ENCODE results near the gene IL17C. TPM values are rescaled to one million over a fixed set of nuclear protein-coding genes. Genes with fewer than 3 reads are reported as not detected.
"Not testable (repeated sequence)": the region's sequence is repeated elsewhere in the genome, so short reads cannot be mapped to it uniquely, and the experiment has no call there.

IL17C gene
- total RNA-seq, 1 experiment from 2014 or later, result not detected

DNA sequence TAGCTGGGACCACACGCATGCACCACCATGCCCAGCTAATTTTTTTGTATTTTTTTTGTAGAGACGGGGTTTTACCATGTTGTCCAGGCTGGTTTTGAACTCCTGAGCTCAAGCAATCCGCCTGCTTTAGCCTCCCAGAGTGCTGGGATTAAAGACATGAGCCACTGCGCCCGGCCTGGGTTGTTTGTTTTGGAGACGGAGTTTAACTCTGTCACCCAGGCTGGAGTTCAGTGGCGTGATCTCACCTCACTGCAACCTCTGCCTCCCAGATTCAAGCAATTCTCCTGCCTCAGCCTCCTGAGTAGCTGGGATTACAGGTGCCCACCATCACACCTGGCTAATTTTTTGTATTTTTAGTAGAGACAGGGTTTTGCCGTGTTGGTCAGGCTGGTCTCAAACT lies 28.9 kb upstream of the IL17C start:
- not testable (repeated sequence) for DNase-seq (ENCODE audit: low read depth)

DNA sequence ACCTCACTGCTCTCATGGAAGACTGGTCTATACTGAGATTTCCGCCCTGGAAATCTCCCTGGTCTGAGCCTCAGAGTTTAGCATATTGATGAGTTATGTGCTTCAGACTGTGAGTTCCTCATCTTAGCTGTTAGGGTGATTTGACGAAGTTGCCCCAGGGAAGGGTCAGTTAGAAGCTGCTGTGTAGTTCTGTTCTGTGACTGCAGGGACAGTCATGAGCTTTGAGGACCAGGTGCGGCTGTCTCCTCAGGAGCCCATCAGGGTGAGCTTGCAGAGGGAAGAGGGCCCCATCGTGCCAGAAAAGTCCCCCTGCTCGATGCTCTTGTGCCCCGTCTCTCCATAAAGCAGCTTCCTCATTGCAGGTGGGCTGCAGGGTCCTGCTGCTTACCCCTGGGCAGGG lies 28.3 kb upstream of the IL17C start:
- no peak for DNase-seq (ENCODE audit: low read depth)

DNA sequence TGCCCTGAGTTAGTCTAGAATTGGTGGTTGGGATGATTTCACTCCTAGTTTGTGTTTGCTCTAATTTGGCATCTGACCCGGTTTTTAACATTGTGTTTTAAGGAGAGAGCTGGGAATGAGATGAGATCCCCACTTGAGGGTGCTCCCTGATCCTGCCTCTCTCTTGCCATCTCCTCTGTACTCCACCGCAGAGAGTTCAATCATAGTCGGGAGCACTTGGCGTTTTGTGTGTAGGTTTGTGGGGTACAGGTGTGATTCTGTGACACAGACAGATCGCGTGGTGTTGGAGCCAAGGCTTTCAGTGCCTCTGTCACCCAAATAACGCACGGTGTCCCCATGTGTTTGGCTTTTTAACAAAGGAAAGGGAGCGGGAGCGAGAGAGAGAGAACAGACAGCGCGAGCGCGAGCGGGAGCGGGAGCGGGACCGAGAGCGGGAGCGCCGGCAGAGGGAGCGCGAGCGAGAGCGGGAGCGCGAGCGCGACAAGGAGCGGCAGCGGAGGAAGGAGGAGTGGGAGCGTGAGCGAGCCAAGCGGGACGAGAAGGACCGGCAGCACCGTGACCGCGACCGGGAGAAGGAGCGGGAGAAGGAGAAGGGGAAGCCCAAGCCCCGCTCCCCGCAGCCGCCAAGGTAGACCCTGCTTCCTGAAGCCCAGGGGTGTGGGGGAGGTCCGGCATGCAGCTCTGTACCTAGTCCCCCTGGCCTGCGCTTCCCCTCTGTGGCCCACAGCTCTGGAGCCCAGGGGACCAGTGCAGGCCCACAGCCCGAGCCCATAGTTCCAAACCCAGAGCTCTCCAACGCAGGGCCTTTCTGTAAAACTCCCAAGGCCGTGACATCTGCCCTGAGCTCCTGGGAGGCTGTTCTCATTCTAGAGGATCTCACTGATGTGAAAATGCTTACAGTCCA lies 27.2 kb upstream of the IL17C start:
- DNase-seq (ENCODE audit: low read depth), result no peak

DNA sequence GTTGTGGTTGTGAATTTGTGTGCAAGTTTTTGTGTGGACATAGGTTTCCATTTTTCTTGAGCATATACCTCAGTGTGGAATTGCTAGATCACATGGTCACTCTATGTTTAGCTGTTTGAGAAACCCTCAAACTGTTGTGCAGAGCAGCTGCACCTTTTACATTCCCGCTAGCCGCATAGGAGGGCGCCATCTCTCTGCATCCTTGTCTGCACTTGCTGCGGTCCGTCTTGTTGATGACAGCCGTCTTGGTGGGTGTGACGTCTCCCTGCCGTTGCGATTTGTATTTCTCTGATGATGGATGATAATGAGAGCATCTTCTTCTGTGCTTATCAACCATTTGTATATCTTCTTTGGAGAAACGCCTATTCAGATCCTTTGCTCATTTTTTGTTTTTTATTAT lies 25.1 kb upstream of the IL17C start:
- DNase-seq (ENCODE audit: low read depth), result no peak

DNA sequence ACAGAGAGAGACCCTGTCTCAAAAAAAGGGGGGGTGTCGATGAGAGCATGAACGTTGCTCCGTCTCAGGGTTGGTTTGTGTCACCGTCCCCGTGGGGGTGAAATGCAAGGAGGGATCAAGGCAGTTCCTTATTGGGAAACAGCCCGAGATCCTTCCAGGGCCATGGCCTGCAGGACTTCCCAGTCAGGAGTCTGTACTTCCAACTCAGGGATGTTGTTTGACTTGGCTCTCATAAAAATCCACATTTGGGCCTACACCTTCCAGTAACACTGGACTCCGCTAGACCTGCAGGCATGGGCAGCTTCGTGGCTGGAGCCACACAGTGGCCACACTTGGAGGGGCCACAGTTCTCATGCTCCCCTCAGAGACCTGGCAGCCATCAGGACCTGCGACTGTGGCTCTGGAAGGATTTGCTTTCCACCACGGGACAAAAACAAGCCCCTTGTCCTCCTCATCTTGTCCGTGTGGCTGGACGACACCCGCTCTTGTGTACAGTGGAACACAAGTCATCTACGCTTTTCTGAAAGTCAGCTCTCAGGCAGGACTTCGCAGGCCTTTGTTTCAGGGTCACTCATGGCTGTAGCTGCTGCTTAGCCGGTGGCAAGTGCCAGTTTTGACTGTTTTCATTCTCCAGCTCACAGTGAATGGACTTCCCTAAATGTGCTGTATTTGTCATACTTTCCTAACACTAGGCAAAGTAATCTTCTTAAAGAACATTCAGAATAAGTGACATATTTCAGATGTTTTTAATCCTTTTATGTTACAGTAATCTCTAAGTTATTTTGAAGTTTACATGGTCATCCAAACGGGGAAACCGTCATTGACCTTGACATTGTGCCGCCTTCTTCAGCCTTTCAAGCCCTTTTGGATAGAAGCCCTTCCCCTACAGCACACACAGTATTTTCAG lies 24.2 kb upstream of the IL17C start:
- DNase-seq (ENCODE audit: low read depth), result no peak

DNA sequence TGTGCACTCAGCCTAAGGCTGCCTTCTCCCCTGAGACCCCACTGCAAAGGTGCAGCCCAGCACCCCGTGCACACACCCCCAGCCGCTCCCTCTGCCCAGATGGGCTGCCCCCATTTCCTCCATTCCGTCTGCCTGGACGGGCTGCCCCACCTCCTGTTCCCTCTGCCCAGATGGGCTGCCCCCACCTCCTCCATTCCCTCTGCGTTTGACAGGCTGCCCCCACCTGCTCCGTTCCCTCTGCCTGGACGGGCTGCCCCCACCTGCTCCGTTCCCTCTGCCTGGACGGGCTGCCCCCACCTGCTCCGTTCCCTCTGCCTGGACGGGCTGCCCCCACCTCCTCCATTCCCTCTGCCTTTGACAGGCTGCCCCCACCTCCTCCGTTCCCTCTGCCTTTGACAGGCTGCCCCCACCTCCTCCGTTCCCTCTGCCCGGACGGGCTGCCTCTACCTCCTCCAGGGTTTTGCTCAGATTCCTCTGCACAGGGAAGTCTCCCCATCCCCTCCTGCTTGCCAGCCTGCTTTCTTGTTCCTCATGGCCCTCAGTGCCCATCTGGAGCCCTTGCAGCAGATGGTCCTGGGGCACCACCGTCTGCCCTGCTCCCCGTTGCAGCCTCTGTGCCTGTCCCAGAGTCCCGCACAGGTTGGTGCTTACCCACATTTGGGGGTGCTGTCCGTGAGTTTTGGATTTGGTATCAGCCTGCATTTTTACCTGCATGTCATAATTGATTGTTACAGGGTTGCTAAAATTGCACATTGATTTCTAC lies 23.4 kb upstream of the IL17C start:
- no peak for DNase-seq (ENCODE audit: low read depth)

DNA sequence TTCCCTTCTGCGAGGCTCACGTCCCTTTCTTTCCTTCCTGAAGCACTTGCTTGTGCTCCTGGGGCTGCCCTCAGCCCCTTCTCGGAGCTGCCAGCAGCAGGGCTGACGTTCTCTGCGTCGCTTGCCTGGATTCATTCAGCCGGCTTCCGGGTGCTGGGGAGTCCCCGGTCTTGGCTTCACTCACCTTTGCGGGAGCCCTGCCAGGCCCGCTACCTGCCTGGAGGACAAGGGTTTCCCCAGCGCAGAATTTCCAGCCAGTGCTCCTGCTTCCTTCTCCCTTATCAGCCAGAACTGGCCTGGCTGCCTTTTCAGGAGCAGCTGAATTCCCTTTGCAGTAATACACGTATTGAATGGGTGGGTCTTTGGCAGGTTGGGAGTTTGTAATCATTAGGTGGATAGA lies 22.1 kb upstream of the IL17C start:
- no peak for DNase-seq (ENCODE audit: low read depth)

DNA sequence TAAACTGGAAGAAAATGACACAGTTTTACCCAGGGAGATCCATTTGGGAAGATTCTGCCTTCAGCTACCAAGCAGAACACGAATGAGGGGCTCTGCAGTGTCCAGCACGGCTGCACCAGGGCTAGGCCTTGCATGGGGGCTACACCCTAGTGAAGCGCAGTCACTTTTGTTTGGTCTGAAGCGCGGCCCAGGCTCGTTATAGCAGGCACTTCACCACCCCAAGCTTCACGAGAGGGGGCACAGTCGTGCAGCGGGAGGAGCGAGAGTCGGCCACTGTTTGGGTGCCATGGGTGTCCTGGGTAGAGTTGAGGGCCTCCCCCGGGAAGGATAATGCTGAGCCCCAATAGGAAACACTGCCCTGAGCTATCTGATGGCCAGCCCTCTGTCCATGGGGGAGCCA lies 21.6 kb upstream of the IL17C start:
- DNase-seq (ENCODE audit: low read depth), result no peak

DNA sequence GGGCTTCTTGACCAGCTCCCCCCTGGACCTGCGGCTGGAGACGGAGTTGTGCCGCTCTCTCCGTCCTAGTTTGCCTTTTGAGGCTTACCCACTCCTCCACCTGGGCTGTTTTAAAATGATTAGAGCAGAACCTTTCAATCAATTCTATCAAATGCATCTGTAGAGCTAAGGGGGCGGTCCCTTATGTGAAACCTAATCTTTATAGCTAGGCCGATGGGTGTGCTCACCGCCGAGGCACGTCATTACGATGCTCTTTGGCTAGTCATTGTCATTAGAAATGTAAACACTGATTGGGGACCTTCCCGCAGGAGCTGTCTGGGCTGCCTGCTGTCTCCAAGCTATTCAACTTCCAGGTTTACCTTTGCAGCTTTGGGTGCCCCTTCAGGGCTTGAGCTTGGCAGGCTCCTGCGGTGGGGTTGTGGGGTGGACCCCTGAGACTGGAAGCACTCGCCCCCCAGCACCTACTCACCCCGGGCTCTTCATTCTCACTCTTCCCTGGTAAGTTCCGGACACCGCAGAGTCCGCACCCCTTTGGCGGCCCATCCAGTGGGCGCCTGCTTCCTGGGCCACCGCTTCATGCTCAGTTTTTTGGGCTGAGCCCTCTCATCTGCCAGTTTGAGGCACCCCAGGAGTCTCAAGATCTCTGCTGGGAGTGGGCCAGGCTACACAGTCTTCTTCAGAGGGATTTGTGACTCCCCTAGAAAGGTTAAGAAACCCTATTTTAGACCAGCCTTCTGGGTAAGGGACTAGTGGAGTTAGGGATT lies 20.9 kb upstream of the IL17C start:
- no peak for DNase-seq (ENCODE audit: low read depth)

DNA sequence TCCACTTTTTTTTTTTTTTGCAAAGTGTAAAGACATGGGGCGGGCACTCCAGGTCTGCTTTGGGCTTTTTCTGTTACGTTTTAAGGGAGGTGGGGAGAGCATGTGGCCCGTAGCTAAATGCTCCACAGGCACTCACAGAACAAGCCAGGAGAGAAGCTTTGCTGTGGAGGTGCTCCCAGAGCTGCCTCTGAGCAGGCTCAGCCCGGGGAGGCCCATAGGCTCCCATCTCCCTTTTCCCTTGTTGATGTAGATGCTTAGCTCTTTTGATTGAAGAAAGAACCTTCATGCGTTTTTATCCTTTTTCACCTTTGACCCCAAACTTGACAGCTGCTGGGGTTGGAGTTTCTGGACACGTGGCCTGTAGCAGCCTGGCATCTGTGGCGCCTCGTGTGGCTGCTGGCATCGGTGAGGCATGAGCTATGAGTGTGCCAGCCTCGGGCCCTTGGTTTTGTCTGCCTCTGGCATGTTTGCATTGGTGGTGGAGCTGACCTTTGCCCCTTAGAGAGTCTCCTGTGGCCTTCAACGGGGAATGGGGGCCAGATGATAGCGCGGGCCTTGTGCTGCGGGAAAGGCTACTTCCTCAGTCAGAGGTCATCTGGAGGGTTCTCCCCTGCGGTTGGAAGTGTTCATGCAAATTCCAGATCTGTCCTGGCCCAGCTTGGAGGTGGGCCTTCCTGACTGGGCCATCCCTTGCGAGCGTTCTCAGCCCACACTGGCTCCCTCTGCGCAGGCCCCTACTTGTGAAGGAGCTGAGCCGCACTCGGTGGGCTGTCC lies 20.0 kb upstream of the IL17C start:
- peak; percentile 6 for DNase-seq (ENCODE audit: low read depth)

DNA sequence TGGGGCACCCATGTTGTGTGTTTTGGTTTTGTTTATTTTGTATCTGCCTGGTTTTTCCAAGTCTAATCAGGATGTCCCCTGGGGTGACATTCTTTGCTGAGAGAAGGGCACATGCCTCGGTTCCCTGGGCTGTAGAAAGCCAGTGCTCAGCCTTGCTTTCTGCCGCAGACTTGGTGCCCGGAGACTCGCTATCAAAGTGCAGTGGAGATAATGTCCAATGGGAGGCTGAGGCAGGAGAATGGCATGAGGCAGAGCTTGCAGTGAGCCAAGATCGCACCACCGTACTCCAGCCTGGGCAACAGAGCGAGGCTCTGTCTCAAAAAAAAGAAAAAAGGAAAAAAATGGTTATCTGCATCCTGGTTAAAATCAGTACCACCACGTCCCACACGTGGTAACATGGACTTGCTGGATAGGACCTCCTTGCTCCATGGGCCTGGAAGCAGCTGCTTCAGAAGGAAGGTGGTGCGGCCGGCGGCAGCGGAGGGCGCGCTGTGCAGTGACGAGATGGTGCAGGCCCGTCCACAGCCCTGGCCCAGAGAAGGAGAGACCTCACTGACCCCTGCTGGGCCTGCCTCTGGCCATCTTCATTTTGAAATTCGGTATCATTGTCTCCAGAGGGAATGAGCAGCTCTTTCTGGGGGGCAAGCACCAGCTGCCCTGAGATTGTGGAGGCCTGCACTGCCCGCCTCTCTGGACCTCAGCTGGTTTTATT lies 19.3 kb upstream of the IL17C start:
- DNase-seq (ENCODE audit: low read depth), result no peak

DNA sequence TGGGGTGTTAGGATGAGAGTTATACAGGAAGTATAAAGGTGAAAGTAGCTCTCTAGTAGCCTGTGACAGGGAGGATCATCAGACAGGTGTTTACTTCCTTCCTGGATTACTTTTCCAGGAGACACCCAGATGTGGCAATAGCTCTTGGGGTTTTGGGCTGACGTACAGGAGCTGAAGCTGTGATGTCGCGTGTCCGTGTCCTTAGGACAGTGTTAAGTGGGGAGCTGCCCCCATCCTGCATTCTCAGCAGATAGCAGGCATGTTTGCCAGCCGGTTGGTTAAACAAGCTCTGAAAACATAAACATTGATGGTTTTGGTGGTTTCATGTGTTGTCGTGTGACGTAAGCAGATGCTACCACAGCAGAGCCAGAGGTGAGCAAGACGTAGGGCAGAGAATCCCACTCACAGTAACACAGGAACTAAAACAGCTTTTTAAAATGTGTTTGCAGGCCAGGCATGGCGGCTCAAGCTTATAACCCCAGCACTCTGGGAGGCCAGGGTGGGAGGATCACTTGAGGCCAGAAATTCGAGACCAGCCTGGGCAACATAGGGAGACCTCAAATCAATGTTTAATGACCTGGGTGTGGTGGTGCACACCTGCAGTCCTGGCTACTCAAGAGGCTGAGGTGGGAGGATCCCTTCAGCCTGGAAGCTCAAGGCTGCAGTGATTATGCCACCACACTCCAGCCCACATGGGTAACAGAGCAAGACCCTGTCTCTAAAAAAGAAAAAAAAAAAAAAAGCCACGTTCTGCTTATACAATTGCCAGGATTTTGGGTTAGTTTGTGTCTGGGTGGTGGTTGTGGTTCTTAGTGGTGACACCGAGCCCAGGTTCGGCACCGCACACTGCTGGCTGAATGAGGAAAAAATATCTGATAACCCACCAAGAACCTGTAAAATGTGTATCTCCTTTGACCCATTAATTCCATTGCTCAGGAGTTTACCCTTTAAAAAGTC lies 18.2 kb upstream of the IL17C start:
- peak; percentile 16 for DNase-seq (ENCODE audit: low read depth)

DNA sequence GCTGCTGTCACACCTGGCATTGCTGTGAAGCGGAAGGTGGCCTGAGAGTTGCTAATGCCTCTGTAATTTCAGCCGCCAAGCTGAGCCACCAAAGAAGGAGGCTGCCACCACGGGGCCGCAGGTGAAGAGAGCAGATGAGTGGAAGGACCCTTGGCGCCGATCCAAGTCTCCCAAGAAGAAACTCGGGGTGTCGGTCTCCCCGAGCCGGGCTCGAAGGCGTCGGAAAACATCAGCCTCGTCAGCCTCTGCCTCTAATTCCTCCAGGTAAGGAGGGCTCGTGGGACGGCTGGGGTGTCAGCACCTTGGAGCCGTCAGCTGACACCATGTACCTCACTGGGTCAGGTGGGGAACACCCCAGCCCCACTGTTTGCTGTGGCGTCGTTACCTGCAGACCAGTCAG lies 16.2 kb upstream of the IL17C start:
- no peak for DNase-seq (ENCODE audit: low read depth)

DNA sequence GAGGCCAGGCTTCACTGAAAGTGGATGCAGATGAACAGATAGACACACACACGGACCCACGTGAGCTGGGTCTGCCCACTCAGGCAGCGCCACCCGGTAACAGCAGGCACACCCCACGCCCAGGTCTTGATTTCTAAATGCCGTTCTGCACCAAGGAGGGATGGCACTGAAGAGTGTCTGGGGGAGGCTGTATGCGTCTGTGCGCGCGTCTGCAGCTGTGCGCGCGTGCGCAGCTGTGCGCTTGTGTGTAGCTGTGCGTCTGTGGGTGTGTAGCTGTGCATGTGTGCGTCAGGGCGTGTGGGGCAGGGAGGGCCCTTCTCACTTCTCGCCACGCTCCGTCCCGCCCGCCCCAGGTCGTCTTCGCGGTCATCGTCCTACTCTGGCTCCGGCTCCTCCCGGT lies 15.5 kb upstream of the IL17C start:
- DNase-seq (ENCODE audit: low read depth), result no peak

DNA sequence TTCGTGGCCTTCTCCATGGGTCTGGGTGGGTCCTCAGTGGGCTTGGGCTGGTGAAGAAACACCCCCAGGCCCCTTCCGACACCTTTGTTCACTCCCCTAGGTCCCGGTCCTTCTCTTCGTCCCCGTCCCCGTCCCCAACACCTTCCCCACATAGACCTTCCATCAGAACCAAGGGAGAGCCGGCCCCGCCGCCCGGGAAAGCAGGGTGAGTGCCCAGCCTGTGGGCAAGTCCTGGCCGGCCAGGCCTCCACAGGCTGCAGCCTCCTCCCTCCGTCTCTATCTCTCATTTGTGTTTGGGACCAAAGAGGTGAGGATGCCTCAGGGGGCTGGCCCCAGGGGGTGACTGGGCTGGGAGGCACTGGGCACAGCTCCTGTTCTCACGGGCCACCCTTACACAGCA lies 14.5 kb upstream of the IL17C start:
- no peak for DNase-seq (ENCODE audit: low read depth)

DNA sequence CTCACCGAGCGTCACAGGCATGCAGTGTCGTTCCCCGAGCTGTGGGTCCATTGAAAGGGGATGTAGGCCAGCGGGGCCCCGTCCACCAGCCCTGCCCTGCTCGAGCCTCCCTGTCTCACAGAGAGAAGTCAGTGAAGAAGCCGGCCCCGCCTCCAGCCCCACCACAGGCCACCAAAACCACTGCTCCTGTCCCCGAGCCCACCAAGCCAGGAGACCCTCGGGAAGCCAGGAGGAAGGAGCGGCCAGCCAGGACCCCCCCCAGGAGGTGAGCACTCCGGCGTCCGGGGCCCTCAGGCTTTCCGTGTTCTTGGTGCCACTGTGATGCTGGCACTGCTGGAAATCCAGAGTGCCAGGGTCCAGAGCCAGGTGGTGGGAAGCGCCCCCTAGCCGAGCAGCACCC lies 13.9 kb upstream of the IL17C start:
- no peak for DNase-seq (ENCODE audit: low read depth)

DNA sequence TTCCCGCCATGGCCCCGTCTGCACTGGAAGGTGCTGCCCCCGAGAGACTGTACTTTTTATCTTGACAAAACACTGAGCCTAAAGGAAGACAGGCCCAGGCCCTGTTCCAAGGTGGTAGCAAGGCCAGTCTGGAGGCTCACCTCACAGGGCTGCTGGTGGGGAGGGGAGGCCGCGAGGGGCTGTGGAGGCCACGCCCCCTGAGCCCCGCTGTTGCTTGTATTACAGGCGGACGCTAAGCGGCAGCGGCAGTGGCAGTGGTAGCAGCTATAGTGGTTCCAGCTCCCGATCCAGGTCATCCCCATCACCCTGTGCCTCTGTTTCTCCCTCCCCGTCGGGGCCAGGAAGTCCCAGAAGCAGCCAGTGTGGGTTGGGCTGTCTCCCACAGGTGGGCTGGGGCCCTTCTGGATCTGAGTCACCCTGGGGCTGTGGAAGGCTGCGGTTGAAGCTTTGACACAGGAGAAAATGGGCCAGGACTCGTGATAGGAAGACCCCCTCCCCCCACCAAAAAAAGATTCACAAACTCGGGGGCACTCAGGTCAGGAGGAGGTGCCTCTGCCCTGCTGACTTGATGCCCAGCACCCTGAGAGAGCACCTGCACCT lies 13.3 kb upstream of the IL17C start:
- DNase-seq (ENCODE audit: low read depth), result no peak

DNA sequence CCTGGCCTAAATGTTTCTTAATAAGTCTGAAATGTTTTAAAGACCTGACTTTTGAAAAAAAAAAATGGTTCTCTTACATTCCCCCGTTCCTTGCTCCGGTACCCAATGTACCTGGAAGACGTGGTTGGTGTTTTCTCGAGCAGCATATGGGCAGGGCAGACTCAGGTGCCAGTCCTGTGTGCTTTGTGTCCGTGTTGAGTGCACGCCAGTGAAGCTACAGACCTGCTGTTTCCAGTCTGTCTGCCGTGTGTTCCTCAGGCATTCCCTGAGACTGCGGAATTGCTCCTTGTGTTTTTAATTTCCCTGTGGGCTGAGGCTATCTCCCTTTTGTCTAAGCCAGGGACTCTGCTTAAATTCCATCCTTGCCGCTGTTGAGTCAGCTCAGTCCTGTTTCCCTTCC lies 11.7 kb upstream of the IL17C start:
- DNase-seq (ENCODE audit: low read depth), result no peak
